ENCODE data around the gene GTF2A1. TPM values are rescaled to one million over a fixed set of nuclear protein-coding genes. Genes with fewer than 3 reads are reported as not detected.
A peak's percentile ranks its signal among the peaks of the same experiment; 100 is the strongest.

Gene GTF2A1
- total and polyA plus RNA-seq, 2 experiments from 2014 or later, result 3.9 to 27.8 TPM

DNA sequence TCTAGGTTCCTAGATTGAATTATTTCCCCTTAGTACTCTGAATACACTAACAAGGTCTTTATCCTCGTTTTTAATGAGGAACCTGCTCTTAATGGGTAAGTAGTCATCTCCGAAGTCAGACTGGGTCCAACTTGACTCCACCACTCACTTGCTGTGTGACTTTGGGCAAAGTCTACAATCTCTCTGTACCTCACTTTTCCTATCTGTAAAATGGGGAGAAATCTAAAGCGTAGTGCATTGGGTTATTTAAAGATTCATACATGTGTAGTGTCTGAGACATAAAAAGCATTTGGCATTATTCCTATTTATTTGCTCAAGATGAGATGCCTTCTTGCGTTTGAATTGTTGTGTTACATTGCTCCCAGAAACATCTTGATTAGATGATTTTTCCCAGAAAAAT, 51.5 kb downstream of the GTF2A1 start:
- no peaks in the 10 kb centered on the region for H3K79me2 ChIP-seq (ENCODE audit: insufficient read depth)
- H2AFZ ChIP-seq, result peak overlapping the region; percentile 93
- H3K36me3 ChIP-seq (ENCODE audit: low read depth), result no peaks in the 10 kb centered on the region
- peak overlapping the region; percentile 84; the same call in 1 of the 2 replicates for H3K27ac ChIP-seq
- no peaks in the 10 kb centered on the region for H3K9me3 ChIP-seq (ENCODE audit: low read depth)
- no peaks in the 10 kb centered on the region for H4K20me1 ChIP-seq (ENCODE audit: insufficient read depth)
- peaks cover 25% of the 10 kb centered on the region for H3F3A ChIP-seq (ENCODE audit: insufficient read depth)
- 28 to 31% methylated on average over 4 of the region's 4 CpGs for WGBS, 2 experiments (ENCODE audit: low coverage in 1 of 2, low lambda C conversion rate in 2 of 2, missing lambda C conversion rate in 2 of 2)
- peak overlapping the region; percentile 80 for H3K4me2 ChIP-seq (ENCODE audit: unreplicated experiment)
- in situ Hi-C loops (cut with MboI), result loop anchor here (10.0 kb wide), 1 partner anchor 174 kb away; no protein-coding TSS in a partner anchor
- no peaks in the 10 kb centered on the region for H3K27me3 ChIP-seq (replicated peaks; ENCODE audit: insufficient read depth)
- TF ChIP-seq EZH2 (IDR thresholded peaks at IDR 0.05; ENCODE audit: insufficient read depth, poor library complexity, severe bottlenecking), result no peak
- TF ChIP-seq EZH2phosphoT487 (IDR thresholded peaks at IDR 0.05; ENCODE audit: insufficient read depth, low read depth), result no peak
- DNase-seq, result no peak
- no peaks in the 10 kb centered on the region for H3K9me2 ChIP-seq (ENCODE audit: insufficient read depth)
- peaks cover 20% of the 10 kb centered on the region for H3K4me1 ChIP-seq (ENCODE audit: insufficient read depth)
- H3K9ac ChIP-seq, result peak overlapping the region; percentile 82
- H3K4me3 ChIP-seq, result peak overlapping the region; percentile 79

DNA sequence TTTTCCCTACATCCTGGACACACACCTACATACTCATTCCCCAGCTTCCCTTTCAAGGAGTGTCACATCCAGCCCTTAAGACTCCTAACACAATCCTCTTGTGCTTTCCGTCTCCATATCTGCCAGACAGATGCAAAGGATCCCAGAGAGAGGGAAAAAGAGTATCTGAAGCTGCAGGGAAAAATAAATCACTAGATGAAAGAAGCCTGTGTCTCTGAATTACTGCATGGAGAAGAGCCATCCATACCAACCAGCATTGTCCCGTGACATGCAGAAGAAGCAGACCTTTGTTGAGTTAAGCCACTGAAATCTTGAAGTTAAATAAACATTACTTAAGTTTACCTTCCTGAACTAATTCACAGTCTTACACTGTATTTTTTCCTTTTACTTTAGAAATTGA, 54.6 kb downstream of the GTF2A1 start:
- no peaks in the 10 kb centered on the region for H3K9me3 ChIP-seq (ENCODE audit: low read depth)
- H3F3A ChIP-seq (ENCODE audit: insufficient read depth), result peaks cover 5% of the 10 kb centered on the region
- 56 to 77% methylated on average over 2 of the region's 2 CpGs for WGBS, 2 experiments (ENCODE audit: low coverage in 1 of 2, low lambda C conversion rate in 2 of 2, missing lambda C conversion rate in 2 of 2)
- H3K36me3 ChIP-seq (ENCODE audit: low read depth), result no peaks in the 10 kb centered on the region
- no peak overlapping the region for H3K27ac ChIP-seq
- H2AFZ ChIP-seq, result no peak overlapping the region
- in situ Hi-C loops (cut with MboI), result loop anchor here (10.0 kb wide), 1 partner anchor 171 kb away; no protein-coding TSS in a partner anchor
- peaks cover 5% of the 10 kb centered on the region; the same call in 1 of the 2 replicates for H3K4me1 ChIP-seq (ENCODE audit: insufficient read depth)
- H3K27me3 ChIP-seq (replicated peaks; ENCODE audit: insufficient read depth), result no peaks in the 10 kb centered on the region
- no peak for DNase-seq
- TF ChIP-seq EZH2phosphoT487 (IDR thresholded peaks at IDR 0.05; ENCODE audit: insufficient read depth, low read depth) (no peak), EZH2 (IDR thresholded peaks at IDR 0.05; ENCODE audit: insufficient read depth, poor library complexity, severe bottlenecking) (no peak)
- H3K4me3 ChIP-seq, result no peak overlapping the region
- H3K9ac ChIP-seq, result no peak overlapping the region
- H4K20me1 ChIP-seq (ENCODE audit: insufficient read depth), result no peaks in the 10 kb centered on the region
- H3K79me2 ChIP-seq (ENCODE audit: insufficient read depth), result no peaks in the 10 kb centered on the region
- no peaks in the 10 kb centered on the region for H3K9me2 ChIP-seq (ENCODE audit: insufficient read depth)
- H3K4me2 ChIP-seq (ENCODE audit: unreplicated experiment), result no peak overlapping the region

DNA sequence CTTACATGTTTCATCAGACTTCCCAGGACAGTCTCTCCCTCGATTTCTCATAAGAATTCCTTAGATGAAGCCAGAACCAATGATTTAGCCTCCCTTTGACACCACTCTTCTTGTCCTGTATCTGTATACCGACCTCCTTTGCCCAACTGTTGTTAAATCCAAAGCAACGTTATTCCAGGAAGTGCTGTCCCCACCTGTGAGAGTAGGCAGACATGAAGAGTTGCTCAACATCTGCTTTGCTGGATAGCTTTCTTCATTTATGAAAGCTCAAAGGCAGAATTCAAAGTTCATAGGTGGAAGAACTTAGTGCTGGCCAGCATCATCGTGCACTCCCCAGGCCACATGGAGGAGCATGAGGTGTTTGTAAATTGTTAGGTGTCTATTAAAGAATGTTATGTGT, 55.6 kb downstream of the GTF2A1 start:
- no peak for DNase-seq
- Histone ChIP-seq H3K4me2 (ENCODE audit: unreplicated experiment) (no peak overlapping the region), H3K4me1 (ENCODE audit: insufficient read depth) (peaks cover 5% of the 10 kb centered on the region; the same call in 1 of the 2 replicates), H3K4me3 (no peak overlapping the region), H3K9ac (no peak overlapping the region), H3K9me2 (ENCODE audit: insufficient read depth) (no peaks in the 10 kb centered on the region), H3K27me3 (replicated peaks; ENCODE audit: insufficient read depth) (no peaks in the 10 kb centered on the region), H3K9me3 (ENCODE audit: low read depth) (no peaks in the 10 kb centered on the region), H3F3A (ENCODE audit: insufficient read depth) (no peaks in the 10 kb centered on the region; the same call in 1 of the 2 replicates), H3K36me3 (ENCODE audit: low read depth) (no peaks in the 10 kb centered on the region), H2AFZ (0 out of 2 replicates have a peak overlapping the region, but pooled peaks have one; percentile 37), H4K20me1 (ENCODE audit: insufficient read depth) (no peaks in the 10 kb centered on the region), H3K27ac (no peak overlapping the region), H3K79me2 (ENCODE audit: insufficient read depth) (no peaks in the 10 kb centered on the region)
- in situ Hi-C loops (cut with MboI), result loop anchor here (10.0 kb wide), 1 partner anchor 170 kb away; no protein-coding TSS in a partner anchor
- WGBS, 2 experiments (ENCODE audit: low coverage in 1 of 2, low lambda C conversion rate in 2 of 2, missing lambda C conversion rate in 2 of 2), result 23 to 34% methylated on average over 4 of the region's 4 CpGs
- TF ChIP-seq EZH2phosphoT487 (IDR thresholded peaks at IDR 0.05; ENCODE audit: insufficient read depth, low read depth), result no peak
- no peak for TF ChIP-seq EZH2 (IDR thresholded peaks at IDR 0.05; ENCODE audit: insufficient read depth, poor library complexity, severe bottlenecking)

DNA sequence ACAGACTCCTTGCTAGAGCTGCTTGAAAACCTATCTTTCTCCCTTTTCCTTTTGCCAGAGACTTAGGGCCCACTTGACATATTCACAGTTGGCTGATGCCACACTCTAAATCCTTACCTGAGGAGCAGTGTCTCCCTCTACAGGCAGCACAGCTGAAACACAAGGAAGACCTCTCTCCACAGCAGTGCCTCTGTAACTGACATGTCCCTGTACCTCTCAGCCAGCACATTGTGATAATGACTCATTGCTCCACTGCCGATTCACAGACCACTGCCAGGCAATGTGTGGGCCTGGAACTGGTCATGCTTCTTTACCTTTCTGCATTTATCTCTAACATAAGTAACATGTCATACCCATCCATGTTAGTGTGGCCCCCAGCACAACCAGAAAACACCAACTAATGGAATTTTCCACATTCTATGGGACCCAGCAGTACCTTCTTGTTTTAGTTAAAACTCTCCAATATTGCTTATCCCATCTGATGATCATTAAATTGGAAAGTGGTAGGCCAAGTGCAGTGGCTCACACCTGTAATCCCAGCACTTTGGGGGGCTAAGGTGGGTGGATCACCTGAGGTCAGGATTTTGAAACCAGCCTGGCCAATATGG, 56.5 kb downstream of the GTF2A1 start:
- DNase-seq, result peak; percentile 75
- Histone ChIP-seq H3K27ac (no peak overlapping the region), H3K36me3 (ENCODE audit: low read depth) (no peaks in the 10 kb centered on the region), H4K20me1 (ENCODE audit: insufficient read depth) (no peaks in the 10 kb centered on the region), H3K27me3 (replicated peaks; ENCODE audit: insufficient read depth) (no peaks in the 10 kb centered on the region), H2AFZ (no peak overlapping the region), H3K79me2 (ENCODE audit: insufficient read depth) (no peaks in the 10 kb centered on the region), H3K9ac (no peak overlapping the region), H3F3A (ENCODE audit: insufficient read depth) (no peaks in the 10 kb centered on the region; the same call in 1 of the 2 replicates), H3K4me1 (ENCODE audit: insufficient read depth) (peaks cover under 1% of the 10 kb centered on the region; the same call in 1 of the 2 replicates), H3K4me3 (no peak overlapping the region), H3K9me3 (ENCODE audit: low read depth) (no peaks in the 10 kb centered on the region), H3K9me2 (ENCODE audit: insufficient read depth) (no peaks in the 10 kb centered on the region), H3K4me2 (ENCODE audit: unreplicated experiment) (no peak overlapping the region)
- WGBS, 2 experiments (ENCODE audit: low coverage in 1 of 2, low lambda C conversion rate in 2 of 2, missing lambda C conversion rate in 2 of 2), result 0% methylated on average over 1 of the region's 1 CpG
- in situ Hi-C loops (cut with MboI), result loop anchor here (10.0 kb wide), 1 partner anchor 169 kb away; no protein-coding TSS in a partner anchor
- TF ChIP-seq EZH2phosphoT487 (IDR thresholded peaks at IDR 0.05; ENCODE audit: insufficient read depth, low read depth) (no peak), EZH2 (IDR thresholded peaks at IDR 0.05; ENCODE audit: insufficient read depth, poor library complexity, severe bottlenecking) (no peak)
